ENCODE data around the gene CBFA2T3. TPM values are rescaled to one million over a fixed set of nuclear protein-coding genes. Genes with fewer than 3 reads are reported as not detected.
"Not testable (repeated sequence)": the region's sequence is repeated elsewhere in the genome, so short reads cannot be mapped to it uniquely, and the experiment has no call there.

CBFA2T3 gene
- total RNA-seq, 1 experiment from 2014 or later = 0.03 TPM

- DNase-seq (ENCODE audit: low spot score) = no peak
These were observed 83.7 kb downstream of the CBFA2T3 start for GRCh38 chr16:88893127-88893968.

DNA sequence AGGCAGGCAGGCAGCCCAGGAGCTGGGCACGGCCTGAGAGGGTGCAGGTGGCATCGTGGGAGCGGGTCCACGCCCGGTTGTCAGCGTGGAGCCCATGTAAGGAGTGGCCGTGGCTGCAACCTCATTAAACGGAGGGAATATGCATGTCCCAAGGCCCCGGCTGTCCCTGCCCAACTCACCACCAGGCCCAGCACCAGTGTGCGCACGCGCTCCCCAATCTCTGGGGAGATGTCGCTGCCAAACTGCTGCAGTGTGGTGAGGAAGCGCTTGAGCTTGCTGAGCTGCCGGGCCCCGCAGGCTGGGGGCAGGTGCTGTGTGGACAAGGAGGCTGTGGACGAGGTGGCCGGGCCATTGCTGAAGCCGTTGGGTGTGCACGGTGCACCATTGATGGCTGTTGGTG is 84.9 kb downstream of the CBFA2T3 start:
- no peak for DNase-seq (ENCODE audit: low spot score)

GRCh38 chr16:88891083-88891482 is 85.9 kb downstream of the CBFA2T3 start:
- DNase-seq (ENCODE audit: low spot score) = no peak

GRCh38 chr16:88889702-88890352 is 87.2 kb downstream of the CBFA2T3 start:
- not testable (repeated sequence) for DNase-seq (ENCODE audit: low spot score)

DNA sequence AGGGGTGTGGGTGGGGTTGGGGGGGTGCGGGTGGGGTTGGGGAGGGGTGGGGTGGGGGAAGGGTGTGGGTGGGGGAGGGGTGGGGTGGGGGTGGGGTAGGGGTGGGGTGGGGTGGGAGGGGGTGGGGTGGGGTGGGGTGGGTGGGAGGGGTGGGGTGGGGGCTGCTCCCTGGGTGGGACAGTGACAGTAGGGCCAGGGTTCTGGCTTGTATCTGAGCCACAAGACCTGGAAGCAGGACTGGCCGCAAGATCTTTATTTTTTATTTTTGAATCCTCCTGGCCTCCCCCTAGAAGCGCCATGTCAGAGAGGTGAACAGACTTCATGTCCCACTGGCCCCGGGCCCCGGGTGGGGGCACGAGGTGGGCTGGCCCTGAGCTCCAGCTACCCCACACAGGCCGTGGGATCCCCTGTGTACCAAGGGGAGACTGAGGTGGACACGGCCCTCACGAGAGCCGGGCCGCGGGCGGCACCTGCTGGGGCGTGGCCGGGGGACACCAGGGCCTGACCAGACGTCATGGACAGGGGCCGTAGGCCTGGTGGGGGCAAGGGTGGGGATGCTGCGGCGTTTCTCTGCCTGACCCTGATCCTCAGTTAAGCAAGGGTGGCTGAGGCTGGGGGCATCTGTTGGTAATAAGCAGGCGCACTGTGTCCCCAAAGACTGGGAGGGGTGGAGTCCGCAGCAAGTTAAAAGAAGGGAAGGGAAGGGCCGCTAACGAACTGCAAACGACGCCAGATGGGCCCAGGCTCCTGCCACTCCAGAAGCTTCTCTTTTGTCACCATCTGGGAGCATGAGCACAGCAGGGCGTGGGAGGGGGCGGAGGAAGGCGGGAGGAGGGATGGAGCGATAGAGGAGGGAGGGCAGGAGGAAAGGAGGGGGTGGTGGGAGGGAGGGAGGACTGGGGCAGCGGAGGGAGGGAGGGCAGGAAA is 88.3 kb downstream of the CBFA2T3 start:
- DNase-seq (ENCODE audit: low spot score) = no peak

- DNase-seq (ENCODE audit: low spot score) = no peak
These were observed 89.0 kb downstream of the CBFA2T3 start for GRCh38 chr16:88888057-88888456.

GRCh38 chr16:88886845-88887521 is 90.0 kb downstream of the CBFA2T3 start:
- no peak for DNase-seq (ENCODE audit: low spot score)

DNA sequence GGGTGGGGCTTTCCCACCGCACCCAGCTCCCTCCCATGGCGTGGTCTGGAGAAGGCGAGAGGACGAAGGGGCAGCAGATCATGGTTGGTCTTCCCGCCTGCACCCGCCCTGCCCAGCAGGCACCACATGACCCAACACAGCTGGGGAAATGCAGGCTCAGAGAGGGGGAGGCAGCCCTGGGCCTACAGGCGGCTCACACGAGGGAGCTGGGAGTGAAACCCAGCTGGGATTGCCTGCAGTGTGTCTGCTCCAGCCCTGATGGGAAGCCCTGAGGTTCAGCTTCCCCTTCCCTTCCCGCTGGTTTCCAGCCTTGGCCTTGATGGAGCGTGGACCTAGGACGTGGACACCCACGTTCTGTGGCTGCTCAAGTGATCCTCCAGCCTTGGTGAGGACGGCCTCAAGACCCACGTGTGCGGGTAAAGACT is 90.6 kb downstream of the CBFA2T3 start:
- no peak for DNase-seq (ENCODE audit: low spot score)

- DNase-seq (ENCODE audit: low spot score) = no peak
These were observed 91.2 kb downstream of the CBFA2T3 start for GRCh38 chr16:88885693-88886280.

- no peak for DNase-seq (ENCODE audit: low spot score)
These were observed 92.3 kb downstream of the CBFA2T3 start for GRCh38 chr16:88884569-88885271.

GRCh38 chr16:88883946-88884345 is 93.1 kb downstream of the CBFA2T3 start:
- no peak for DNase-seq (ENCODE audit: low spot score)

DNA sequence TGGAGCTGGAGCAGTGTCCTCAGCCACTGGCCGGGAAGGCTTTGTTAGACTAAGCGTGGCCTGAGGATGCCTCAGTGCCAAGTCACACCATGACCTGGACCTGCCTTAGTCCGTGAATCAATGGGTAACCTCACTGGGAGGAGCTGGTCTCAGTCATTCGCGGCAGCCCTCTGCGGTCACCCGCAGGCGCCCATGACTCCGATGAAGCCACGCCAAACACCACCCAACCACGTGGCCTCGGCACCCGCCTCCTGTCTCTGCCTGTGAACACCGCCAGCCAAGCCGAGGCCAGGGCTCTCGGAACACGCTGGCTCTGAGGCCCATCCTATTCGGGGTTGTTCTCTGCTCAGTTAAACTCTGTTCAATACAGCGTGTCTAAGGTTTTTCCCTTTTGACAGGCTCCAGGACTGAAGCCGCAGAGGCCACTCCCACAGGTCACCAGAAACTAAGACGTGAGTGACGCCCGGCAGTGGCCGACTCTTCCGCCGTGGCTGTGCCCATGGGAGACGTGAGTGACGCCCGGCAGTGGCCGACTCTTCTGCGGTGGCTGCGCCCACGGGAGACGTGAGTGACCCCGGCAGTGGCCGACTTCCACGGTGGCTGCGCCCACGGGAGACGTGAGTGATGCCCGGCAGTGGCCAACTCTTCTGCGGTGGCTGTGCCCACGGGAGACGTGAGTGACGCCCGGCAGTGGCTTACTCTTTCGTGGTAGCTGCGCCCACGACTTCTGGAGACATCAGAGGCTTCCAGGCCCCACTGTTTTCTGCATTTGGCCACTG is 93.7 kb downstream of the CBFA2T3 start:
- no peak for DNase-seq (ENCODE audit: low spot score)

DNA sequence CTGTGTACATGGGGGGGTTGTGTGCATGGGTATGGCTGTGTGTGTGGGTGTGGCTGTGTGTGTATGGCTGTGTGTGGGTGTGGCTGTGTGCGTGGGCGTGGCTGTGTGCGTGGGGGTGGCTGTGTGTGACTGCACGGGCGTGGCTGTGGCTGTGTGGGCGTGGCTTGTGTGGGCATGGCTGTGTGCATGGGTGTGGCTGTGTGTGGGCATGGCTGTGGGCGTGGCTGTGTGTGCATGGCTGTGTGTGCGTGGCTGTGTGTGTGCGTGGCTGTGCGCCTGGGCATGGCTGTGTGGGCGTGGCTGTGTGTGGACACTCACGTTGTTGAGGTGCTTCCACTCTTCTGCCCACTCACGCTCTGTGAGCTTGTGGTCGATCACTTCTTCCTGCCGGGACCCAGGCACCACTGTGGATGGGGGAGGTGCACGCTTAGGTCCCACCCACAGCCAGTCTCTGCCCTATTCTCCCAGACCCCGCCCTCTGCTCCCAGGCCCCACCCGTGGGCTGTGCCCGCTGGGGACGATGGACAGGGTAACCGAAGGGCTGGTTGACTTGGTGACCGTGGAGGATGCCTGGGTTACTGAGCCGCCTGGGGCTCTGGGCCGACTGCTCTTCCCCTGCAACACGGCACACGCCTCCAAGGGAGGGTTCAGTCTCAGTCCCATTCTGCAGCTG is 94.5 kb downstream of the CBFA2T3 start:
- DNase-seq (ENCODE audit: low spot score) = no peak

DNA sequence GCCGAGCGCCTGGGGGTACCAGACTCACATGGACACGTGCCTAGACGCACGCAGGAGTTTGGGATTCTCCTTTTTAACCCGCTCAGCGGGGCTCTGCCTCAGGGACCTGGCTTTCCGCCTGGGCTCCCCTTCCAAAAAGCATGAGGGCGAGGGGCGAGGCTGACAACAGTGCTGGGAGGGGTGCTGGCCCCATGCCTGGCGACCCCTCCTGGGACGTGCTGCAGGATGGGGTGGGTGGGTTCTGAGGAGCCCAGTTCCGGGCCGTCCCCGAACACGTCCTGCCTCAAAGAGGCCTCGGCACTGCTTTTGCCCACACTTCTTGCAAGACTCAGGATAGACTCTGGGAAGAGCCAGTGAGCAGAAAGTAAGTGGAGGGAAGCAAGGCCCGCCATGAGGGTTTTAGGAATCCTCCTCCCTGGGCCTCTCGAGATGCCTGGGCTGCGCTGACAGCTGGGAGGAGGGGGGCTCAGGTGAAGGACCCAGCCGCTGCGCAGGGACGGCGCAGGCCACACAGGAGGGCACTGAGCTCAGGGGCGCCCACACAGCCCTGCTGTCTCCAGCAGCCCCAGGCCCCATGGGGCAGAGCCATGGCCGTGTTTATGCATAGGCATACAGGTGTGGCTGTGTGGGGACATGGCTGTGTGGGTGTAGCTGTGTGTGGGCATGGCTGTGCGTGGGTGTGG is 95.2 kb downstream of the CBFA2T3 start:
- DNase-seq (ENCODE audit: low spot score) = no peak

GRCh38 chr16:88881007-88881615 is 95.9 kb downstream of the CBFA2T3 start:
- DNase-seq (ENCODE audit: low spot score) = no peak

GRCh38 chr16:88880226-88881006 is 96.6 kb downstream of the CBFA2T3 start:
- DNase-seq (ENCODE audit: low spot score) = no peak

DNA sequence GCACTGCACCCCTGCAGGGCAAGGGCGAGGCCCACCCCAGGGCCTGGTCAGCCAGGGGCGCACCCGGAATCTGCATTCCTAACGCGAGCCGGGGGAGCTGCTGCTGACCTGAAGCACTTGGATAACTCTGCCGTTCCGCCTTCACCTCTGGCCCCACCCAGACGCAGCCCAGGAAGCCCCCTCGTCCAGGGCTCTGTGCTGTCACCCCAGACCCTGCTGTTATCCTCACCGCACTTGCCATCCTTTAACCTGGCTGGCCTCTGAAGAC is 97.3 kb downstream of the CBFA2T3 start:
- DNase-seq (ENCODE audit: low spot score) = no peak

Data from HT-29 (cell line).